K562 (cell line): ENCODE measurements around the gene BSCL2. TPM values are rescaled to one million over a fixed set of nuclear protein-coding genes. Genes with fewer than 3 reads are reported as not detected.

ENCODE experiments used
- ATAC-seq: fragments of 200-7000 bp; cut with Tn5 transposase; 3 replicates; pipeline ENCODE4 v1.9.1; 2020; ENCODE audit warnings: moderate library complexity
- BruUV-seq: library from RNA; stranded (reverse); fragments of 400-500 nt; replicated peaks from 2 replicates; lab custom pipeline; 2021; lab: Mats Ljungman, UMichigan
- CTCF ChIA-PET: fragments of 300-600 bp; formaldehyde crosslinking; extraction: SDS; loops from one replicate; lab custom pipeline; 2021; ENCODE audit warnings: low intra/inter-chr PET ratio; lab: Yijun Ruan, JAX
- POLR2A ChIA-PET: fragments of 300-600, 350-650 bp; sonication (Branson Sonifier 250); formaldehyde crosslinking; extraction: SDS; loops from one replicate; lab custom pipeline; 2021; ENCODE audit warnings: antibody characterized with exemption, inconsistent platforms; lab: Yijun Ruan, JAX
- DNase-seq, 4 experiments: peaks; one replicate each; pipeline versions ENCODE4 v3.0.0 to v3.0.0-alpha.2; 2011 to 2018; ENCODE audit warnings: low spot score in 3 of 4, mixed read lengths in 3 of 4; ENCODE audit errors: extremely low read depth in 1 of 4
- FAIRE-seq: peaks from 2 replicates; lab custom pipeline; 2011; peaks lifted over from hg19 to GRCh38; lab: Jason Lieb, UNC
- H2AFZ ChIP-seq: 2 replicates; pipeline ENCODE4 v1.6.0; 2011; ENCODE audit warnings: low read depth, low read length, control low read depth, inconsistent platforms
- H3K27ac ChIP-seq: fragments of 200-600 bp; 3 replicates; pipeline ENCODE4 v1.8.0; 2011; ENCODE audit warnings: low read depth, mild to moderate bottlenecking, control low read depth, inconsistent platforms, low read length, moderate library complexity, mixed read lengths; ENCODE audit errors: extremely low read depth
- H3K27me3 ChIP-seq, 2 experiments: fragments of 300-600 bp in 1 of 2; 2 replicates in 1 of 2; 3 replicates in 1 of 2; pipeline versions ENCODE4 v1.6.0 to v1.8.0; 2011; ENCODE audit warnings: inconsistent platforms in 2 of 2, low read length in 2 of 2, mild to moderate bottlenecking in 1 of 2, mixed read lengths in 1 of 2, moderate library complexity in 1 of 2; ENCODE audit not compliant: control insufficient read depth in 2 of 2, insufficient read depth in 2 of 2
- H3K36me3 ChIP-seq: fragments of 300-600 bp; 3 replicates; pipeline ENCODE4 v1.8.0; 2011; ENCODE audit warnings: mild to moderate bottlenecking, low read length, inconsistent platforms; ENCODE audit not compliant: control insufficient read depth, insufficient read depth
- H3K4me1 ChIP-seq, 2 experiments: fragments of 200-600 bp in 1 of 2; replicated peaks in 1 of 2; 2 replicates in 1 of 2; 3 replicates in 1 of 2; pipeline versions ENCODE4 v1.5.1 to v1.8.0; 2011; ENCODE audit warnings: inconsistent platforms in 2 of 2, low read length in 2 of 2, mild to moderate bottlenecking in 1 of 2, mixed read lengths in 1 of 2, moderate library complexity in 1 of 2; ENCODE audit not compliant: control insufficient read depth in 2 of 2, insufficient read depth in 2 of 2
- H3K4me2 ChIP-seq: 2 replicates; pipeline ENCODE4 v1.6.1; 2011; ENCODE audit warnings: low read length, control low read depth, inconsistent platforms, mixed read lengths; ENCODE audit not compliant: insufficient read depth
- H3K4me3 ChIP-seq: fragments of 200-600 bp; sonication (generic), shearing (Covaris generic); 2 replicates; pipeline ENCODE4 v1.5.1; 2016; ENCODE audit warnings: control low read depth, inconsistent platforms
- H3K79me2 ChIP-seq: fragments of 200-600 bp; 3 replicates; pipeline ENCODE4 v1.8.0; 2011; ENCODE audit warnings: low read length, inconsistent platforms; ENCODE audit not compliant: control insufficient read depth, insufficient read depth
- H3K9ac ChIP-seq, 2 experiments: 2 replicates each; pipeline versions ENCODE4 v1.6.0 to v1.6.1; 2011; ENCODE audit warnings: low read depth in 2 of 2, low read length in 2 of 2, control low read depth in 1 of 2, inconsistent platforms in 1 of 2, mild to moderate bottlenecking in 1 of 2, mixed read lengths in 1 of 2; ENCODE audit not compliant: insufficient read depth in 1 of 2
- H3K9me1 ChIP-seq: one replicate; pipeline ENCODE4 v1.6.0; 2011; ENCODE audit warnings: inconsistent platforms, mild to moderate bottlenecking, low read length, moderate library complexity; ENCODE audit not compliant: control insufficient read depth, insufficient read depth
- H3K9me3 ChIP-seq: replicated peaks from 2 replicates; pipeline ENCODE4 v1.5.1; 2011; ENCODE audit warnings: low read depth, low read length, inconsistent platforms; ENCODE audit not compliant: control insufficient read depth, insufficient read depth
- H4K20me1 ChIP-seq: replicated peaks from 2 replicates; pipeline ENCODE4 v1.6.1; 2011; ENCODE audit warnings: low read length, inconsistent platforms, mixed read lengths; ENCODE audit not compliant: control insufficient read depth, insufficient read depth
- BMI1 ChIP-seq: fragments of 150-350 bp; IDR thresholded peaks from 2 replicates; pipeline ENCODE4 v1.6.1; 2014; ENCODE audit warnings: low read length
- FOS ChIP-seq: IDR thresholded peaks from 3 replicates; pipeline ENCODE4 v1.6.1; 2011; ENCODE audit not compliant: insufficient read length; ENCODE audit errors: extremely low read depth
- MAZ ChIP-seq, 2 experiments: fragments of 450-650 bp in 1 of 2; sonication (generic) in 1 of 2; formaldehyde crosslinking; IDR thresholded peaks in 1 of 2; conservative IDR thresholded peaks in 1 of 2; 2 replicates each; pipeline versions ENCODE4 v1.4.0 to v1.5.0; 2020; ENCODE audit warnings: mild to moderate bottlenecking in 1 of 2, missing genetic modification reagents in 1 of 2
- NR2F6 ChIP-seq: fragments of 450-650 bp; formaldehyde crosslinking; IDR thresholded peaks from 2 replicates; pipeline ENCODE4 v1.4.0; 2020; ENCODE audit warnings: mild to moderate bottlenecking
- PHF21A ChIP-seq: fragments of 450-650 bp; IDR thresholded peaks from 2 replicates; pipeline ENCODE4 v1.6.1; 2017; ENCODE audit warnings: low read depth, borderline replicate concordance
- POLR2B ChIP-seq: fragments of 450-650 bp; IDR thresholded peaks from 2 replicates; pipeline ENCODE4 v1.6.1; 2018; ENCODE audit warnings: low read depth; ENCODE audit not compliant: partially characterized antibody
- SRF ChIP-seq, 2 experiments: fragments of 250-450, 450-650 bp in 1 of 2; sonication (Bioruptor Pico) in 1 of 2; sonication (generic) in 1 of 2; formaldehyde crosslinking; IDR thresholded peaks; 2 replicates each; pipeline versions ENCODE4 v1.5.0 to v1.5.1; 2020 to 2022; ENCODE audit warnings: mild to moderate bottlenecking in 1 of 2, missing genetic modification reagents in 1 of 2
- WGBS: fragments of 100-300 bp; shearing (Covaris generic); methylation state at CpG from one replicate; pipeline ENCODE4 v1.1.6; 2016; ENCODE audit warnings: low coverage, mixed read lengths; ENCODE audit not compliant: insufficient coverage; ENCODE audit errors: missing lambda C conversion rate; 5-methylcytosine and 5-hydroxymethylcytosine counted together
- in situ Hi-C: fragments of 300-500 bp; cut with MboI; formaldehyde crosslinking; loops from 4 replicates; pipeline ENCODE4 v1.15.0; 2018; ENCODE audit warnings: inconsistent platforms, mixed read lengths
- intact Hi-C: fragments of 100-400 bp; cut with micrococcal nuclease; formaldehyde crosslinking; loops from 2 replicates; pipeline ENCODE4 v1.14.2; 2022
- polyA plus RNA-seq, 8 experiments: library from polyadenylated mRNA; depleted of rRNA in 4 of 8; stranded (reverse) in 5 of 8; unstranded in 3 of 8; fragments of >200 nt; fragmentation: Nextera tagmentation in 2 of 8; fragmentation: Illumina TruSeq in 1 of 8; extraction: Ambion mirVana in 2 of 8; extraction: Trizol in 1 of 8; gene quantifications; 2 replicates each; pipeline versions ENCODE4 v1.2.1 to v1.2.3, GENCODE V29; 2011 to 2014; ENCODE audit warnings: inconsistent platforms in 1 of 8, missing spikeins in 1 of 8
- total RNA-seq, 7 experiments: library from RNA; depleted of rRNA in 6 of 7; stranded (reverse); fragments of >200 nt in 6 of 7; fragmentation: Illumina TruSeq in 2 of 7; extraction: Trizol in 2 of 7; gene quantifications; 2 replicates each; pipeline versions ENCODE4 v1.2.1 to v1.2.3, GENCODE V29; 2011 to 2021; ENCODE audit warnings: low replicate concordance in 1 of 7
- TF ChIP-seq, protein P1 (sequence below), 2 experiments: fragments of 450-650 bp; formaldehyde crosslinking in 1 of 2; IDR thresholded peaks; 2 replicates each; pipeline versions ENCODE4 v1.4.0 to v1.6.1; 2014 to 2020; ENCODE audit warnings: mild to moderate bottlenecking in 2 of 2, borderline replicate concordance in 1 of 2, low read depth in 1 of 2

BSCL2 gene
- total and polyA plus RNA-seq, 9 of the 15 experiments (the other 6 are each of a cell fraction or from before 2014, with no cell fraction given), result 18.9 to 51.7 (median 35.2) TPM

- peak; percentile 83; the same call in 1 of the 2 replicates for TF ChIP-seq PHF21A
- TF ChIP-seq NR2F6 (CRISPR knock-in tag), result peak; percentile 80
- peak; percentile 81 to 89; a peak in 3 of 4 replicates for TF ChIP-seq MAZ (CRISPR knock-in tag; conservative IDR thresholded peaks at IDR 0.05 in 1 of 2, IDR thresholded peaks at IDR 0.05 in 1 of 2)
- no peak for TF ChIP-seq BMI1
- TF ChIP-seq POLR2B, result peak; percentile 99
- peak in 1 of 2 experiments; percentile 59; a peak in 2 of 4 replicates for TF ChIP-seq SRF (CRISPR knock-in tag; IDR thresholded peaks at IDR 0.05)
- TF ChIP-seq, all 486 proteins: peak for 185
Observed at GRCh38 chr11:62665075-62665598, 42.1 kb downstream of the BSCL2 start, which contains the start of the genes C11orf98 and CSKMT (continued).

GRCh38 chr11:62664405-62665074, 42.7 kb downstream of the BSCL2 start:
- ATAC-seq (peak; percentile 44), DNase-seq (peak in 3 of 4 experiments; percentile 12 to 67 (median 53)), FAIRE-seq (no peak)
- TSS peak; percentile 62 for BruUV-seq
- H4K20me1 ChIP-seq, result peaks cover 7% of the 10 kb centered on the region; the same call in 1 of the 2 replicates
- H3K79me2 ChIP-seq, result peaks cover 69% of the 10 kb centered on the region
- no peaks in the 10 kb centered on the region for H3K9me3 ChIP-seq
- no peaks in the 10 kb centered on the region for H3K27me3 ChIP-seq
- intact Hi-C loops, result loop anchor here (2.0 to 5.0 kb wide), 2 partner anchors 18 to 178 kb away; partner anchors contain the start of gene GANAB
- H3K9me1 ChIP-seq, result no peaks in the 10 kb centered on the region
- H3K9ac ChIP-seq, result peak overlapping the region; percentile 85 to 100
- H3K36me3 ChIP-seq, result peaks cover 48% of the 10 kb centered on the region
- H3K27ac ChIP-seq, result peak overlapping the region; percentile 80
- POLR2A ChIA-PET, result interaction anchor here (0.6 to 8.8 kb wide), 57 partner anchors 8 to 1041 kb away, joined by 3 to 161 read pairs (median 5); partner anchors contain the start of genes B3GAT3, EEF1G, EML3 and GANAB
- WGBS, result under 1% methylated on average over 31 of the region's 36 CpGs
- H3K4me1 ChIP-seq, result peaks cover 15 to 39% of the 10 kb centered on the region in 2 experiments; a peak in 4 of 5 replicates
- H3K4me2 ChIP-seq, result peak overlapping the region; percentile 97
- peak overlapping the region; percentile 77 for H2AFZ ChIP-seq
- in situ Hi-C loops, result no loop called here
- CTCF ChIA-PET, result no interaction called here
- H3K4me3 ChIP-seq, result peak overlapping the region; percentile 73
- TF ChIP-seq, protein P1, sequence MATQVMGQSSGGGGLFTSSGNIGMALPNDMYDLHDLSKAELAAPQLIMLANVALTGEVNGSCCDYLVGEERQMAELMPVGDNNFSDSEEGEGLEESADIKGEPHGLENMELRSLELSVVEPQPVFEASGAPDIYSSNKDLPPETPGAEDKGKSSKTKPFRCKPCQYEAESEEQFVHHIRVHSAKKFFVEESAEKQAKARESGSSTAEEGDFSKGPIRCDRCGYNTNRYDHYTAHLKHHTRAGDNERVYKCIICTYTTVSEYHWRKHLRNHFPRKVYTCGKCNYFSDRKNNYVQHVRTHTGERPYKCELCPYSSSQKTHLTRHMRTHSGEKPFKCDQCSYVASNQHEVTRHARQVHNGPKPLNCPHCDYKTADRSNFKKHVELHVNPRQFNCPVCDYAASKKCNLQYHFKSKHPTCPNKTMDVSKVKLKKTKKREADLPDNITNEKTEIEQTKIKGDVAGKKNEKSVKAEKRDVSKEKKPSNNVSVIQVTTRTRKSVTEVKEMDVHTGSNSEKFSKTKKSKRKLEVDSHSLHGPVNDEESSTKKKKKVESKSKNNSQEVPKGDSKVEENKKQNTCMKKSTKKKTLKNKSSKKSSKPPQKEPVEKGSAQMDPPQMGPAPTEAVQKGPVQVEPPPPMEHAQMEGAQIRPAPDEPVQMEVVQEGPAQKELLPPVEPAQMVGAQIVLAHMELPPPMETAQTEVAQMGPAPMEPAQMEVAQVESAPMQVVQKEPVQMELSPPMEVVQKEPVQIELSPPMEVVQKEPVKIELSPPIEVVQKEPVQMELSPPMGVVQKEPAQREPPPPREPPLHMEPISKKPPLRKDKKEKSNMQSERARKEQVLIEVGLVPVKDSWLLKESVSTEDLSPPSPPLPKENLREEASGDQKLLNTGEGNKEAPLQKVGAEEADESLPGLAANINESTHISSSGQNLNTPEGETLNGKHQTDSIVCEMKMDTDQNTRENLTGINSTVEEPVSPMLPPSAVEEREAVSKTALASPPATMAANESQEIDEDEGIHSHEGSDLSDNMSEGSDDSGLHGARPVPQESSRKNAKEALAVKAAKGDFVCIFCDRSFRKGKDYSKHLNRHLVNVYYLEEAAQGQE (IDR thresholded peaks at IDR 0.05; ENCODE audit: borderline replicate concordance), result no peak
- TF ChIP-seq, protein P1 (CRISPR knock-in tag; IDR thresholded peaks at IDR 0.05; ENCODE audit: low read depth), result peak; percentile 10; the same call in 1 of the 2 replicates
- no peak for TF ChIP-seq FOS
